Prostate gland (tissue), 2 donors: ENCODE results near the gene GRAMD1A. TPM values are rescaled to one million over a fixed set of nuclear protein-coding genes. Genes with fewer than 3 reads are reported as not detected.

Experiments
- DNase-seq: peaks from one replicate; pipeline ENCODE4 v3.0.0-alpha.2; 2019; ENCODE audit warnings: low spot score
- H3K27ac ChIP-seq, 2 donors: fragments of 200-600 bp; sonication (generic); 2 replicates each; pipeline ENCODE4 v1.5.1; 2017 to 2019
- H3K27me3 ChIP-seq: fragments of 200-600 bp; sonication (generic); replicated peaks from 2 replicates; pipeline ENCODE4 v1.5.1; 2019; ENCODE audit not compliant: insufficient read depth
- H3K36me3 ChIP-seq, 2 donors: fragments of 200-600 bp; sonication (generic); 1 replicate in 1 of 2; 2 replicates in 1 of 2; pipeline versions ENCODE4 v1.5.1 to v1.8.1; 2017 to 2019
- H3K4me1 ChIP-seq: fragments of 200-600 bp; sonication (generic); replicated peaks from 2 replicates; pipeline ENCODE4 v1.5.1; 2019
- H3K4me3 ChIP-seq, 2 donors: fragments of 200-600 bp; sonication (generic); 2 replicates each; pipeline ENCODE4 v1.5.1; 2017 to 2019
- H3K9me3 ChIP-seq: fragments of 200-600 bp; sonication (generic); 2 replicates; pipeline ENCODE4 v1.5.1; 2017
- POLR2A ChIP-seq: fragments of 450-650 bp; IDR thresholded peaks from one replicate; pipeline ENCODE4 v1.6.1; 2016; ENCODE audit warnings: antibody characterized with exemption, mild to moderate bottlenecking
- POLR2AphosphoS5 ChIP-seq: sonication (generic); formaldehyde crosslinking; IDR thresholded peaks from one replicate; pipeline ENCODE4 v1.6.1; 2017; ENCODE audit warnings: antibody characterized with exemption
- WGBS: methylation state at CpG from one replicate; pipeline ENCODE4 v1.1.5; 2018; 5-methylcytosine and 5-hydroxymethylcytosine counted together
- intact Hi-C: fragments of 100-400 bp; cut with DNase I; formaldehyde crosslinking; loops from one replicate; pipeline ENCODE4 v1.14.2; 2022
- total RNA-seq, 2 donors: library from RNA; depleted of rRNA; stranded (reverse); fragments of >200 nt; gene quantifications; one replicate each; pipeline ENCODE4 v1.1.0, GENCODE V29; 2016
- TF ChIP-seq, protein P1 (sequence below), 4 experiments: fragments of 200-600 bp in 2 of 4; fragments of 450-650 bp in 2 of 4; sonication (generic) in 2 of 4; IDR thresholded peaks; 1 replicate in 3 of 4; 2 replicates in 1 of 4; pipeline ENCODE4 v1.5.1; 2016 to 2019; ENCODE audit warnings: antibody characterized with exemption in 4 of 4, mild to moderate bottlenecking in 2 of 4, moderate library complexity in 2 of 4

GRAMD1A gene
- total RNA-seq, 2 donors from 2014 or later = 32.2 to 120 TPM

DNA sequence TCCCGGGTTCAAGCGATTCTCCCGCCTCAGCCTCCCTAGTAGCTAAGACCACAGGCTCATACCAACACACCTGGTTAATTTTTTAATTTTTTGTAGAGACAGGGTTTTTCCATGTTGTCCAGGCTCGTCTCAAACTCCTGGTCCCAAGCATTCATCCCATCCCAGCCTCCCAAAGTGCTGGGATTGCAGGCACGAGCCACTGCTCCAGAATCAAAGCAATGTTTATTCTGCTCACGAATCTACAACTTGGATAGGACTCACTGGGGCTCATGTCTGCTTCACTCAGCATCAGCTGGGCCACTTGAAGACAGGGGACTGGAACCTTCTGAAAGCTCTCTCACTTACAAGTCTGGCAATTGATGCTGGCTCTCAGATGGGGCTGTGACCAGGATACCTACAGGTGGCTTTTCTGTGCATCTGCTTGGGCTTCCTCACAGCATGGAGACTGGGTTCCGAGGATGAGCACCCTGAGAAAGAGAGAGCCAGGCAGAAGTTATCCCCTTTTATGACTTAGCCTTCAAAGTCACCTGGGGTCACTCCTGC lies 27.9 kb upstream of the GRAMD1A start:
- no peaks in the 10 kb centered on the region for H3K27me3 ChIP-seq
- intact Hi-C loops = loop anchor here (2.0 to 10.0 kb wide), 2 partner anchors 41 to 113 kb away; no protein-coding TSS in a partner anchor
- TF ChIP-seq POLR2A = no peak
- no peak overlapping the region for H3K4me3 ChIP-seq
- no peaks in the 10 kb centered on the region for H3K9me3 ChIP-seq
- no peaks in the 10 kb centered on the region for H3K4me1 ChIP-seq
- WGBS = 85% methylated on average over 7 of the region's 7 CpGs
- DNase-seq = no peak
- no peaks in the 10 kb centered on the region for H3K36me3 ChIP-seq
- no peak overlapping the region for H3K27ac ChIP-seq

DNA sequence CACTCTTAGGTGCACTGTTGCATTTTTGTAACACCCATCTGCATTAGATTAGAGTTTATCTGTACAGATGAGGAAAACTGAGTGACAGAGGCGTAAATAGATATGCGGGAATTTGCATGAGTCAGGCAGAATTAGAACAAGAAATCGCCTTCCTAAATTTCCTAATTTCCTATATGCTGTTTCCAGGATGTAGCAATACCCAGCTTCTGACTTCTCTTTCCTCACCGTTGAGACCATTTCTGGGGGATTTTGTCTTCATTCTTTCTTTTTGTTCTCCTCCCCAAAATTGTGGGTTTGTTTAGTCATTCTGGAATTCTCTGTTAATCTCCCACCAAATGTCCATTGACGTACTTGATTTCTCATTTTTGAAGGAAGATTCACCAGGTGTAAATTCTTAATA lies 25.5 kb upstream of the GRAMD1A start:
- H3K4me3 ChIP-seq = no peak overlapping the region
- intact Hi-C loops = loop anchor here (10.0 kb wide), 1 partner anchor 110 kb away; no protein-coding TSS in a partner anchor
- 83% methylated on average over 5 of the region's 5 CpGs for WGBS
- TF ChIP-seq POLR2AphosphoS5 (no peak), POLR2A (no peak)
- TF ChIP-seq, protein P1, sequence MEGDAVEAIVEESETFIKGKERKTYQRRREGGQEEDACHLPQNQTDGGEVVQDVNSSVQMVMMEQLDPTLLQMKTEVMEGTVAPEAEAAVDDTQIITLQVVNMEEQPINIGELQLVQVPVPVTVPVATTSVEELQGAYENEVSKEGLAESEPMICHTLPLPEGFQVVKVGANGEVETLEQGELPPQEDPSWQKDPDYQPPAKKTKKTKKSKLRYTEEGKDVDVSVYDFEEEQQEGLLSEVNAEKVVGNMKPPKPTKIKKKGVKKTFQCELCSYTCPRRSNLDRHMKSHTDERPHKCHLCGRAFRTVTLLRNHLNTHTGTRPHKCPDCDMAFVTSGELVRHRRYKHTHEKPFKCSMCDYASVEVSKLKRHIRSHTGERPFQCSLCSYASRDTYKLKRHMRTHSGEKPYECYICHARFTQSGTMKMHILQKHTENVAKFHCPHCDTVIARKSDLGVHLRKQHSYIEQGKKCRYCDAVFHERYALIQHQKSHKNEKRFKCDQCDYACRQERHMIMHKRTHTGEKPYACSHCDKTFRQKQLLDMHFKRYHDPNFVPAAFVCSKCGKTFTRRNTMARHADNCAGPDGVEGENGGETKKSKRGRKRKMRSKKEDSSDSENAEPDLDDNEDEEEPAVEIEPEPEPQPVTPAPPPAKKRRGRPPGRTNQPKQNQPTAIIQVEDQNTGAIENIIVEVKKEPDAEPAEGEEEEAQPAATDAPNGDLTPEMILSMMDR (IDR thresholded peaks at IDR 0.05) = no peak
- no peaks in the 10 kb centered on the region for H3K36me3 ChIP-seq
- no peak overlapping the region for H3K27ac ChIP-seq
- no peaks in the 10 kb centered on the region for H3K4me1 ChIP-seq
- no peaks in the 10 kb centered on the region for H3K27me3 ChIP-seq
- no peak for DNase-seq
- no peaks in the 10 kb centered on the region for H3K9me3 ChIP-seq

DNA sequence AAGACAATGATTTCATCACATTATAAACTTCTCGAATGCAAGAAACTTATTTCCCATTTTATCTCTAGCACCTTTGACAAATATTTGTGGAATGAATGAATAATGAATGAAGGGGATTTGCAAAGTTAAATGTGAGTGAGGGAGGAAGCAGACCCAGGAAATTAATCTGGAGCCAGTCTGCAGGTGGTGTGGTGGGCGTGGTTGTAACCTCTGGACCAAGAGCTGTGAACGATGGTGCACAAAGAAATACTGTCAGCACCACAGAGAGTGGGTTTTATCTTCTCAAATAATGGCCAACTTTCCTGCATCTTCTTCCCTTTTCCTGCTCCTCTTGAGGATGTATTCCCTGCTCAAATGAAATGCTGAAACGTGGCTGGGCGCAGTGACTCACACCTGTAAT lies 25.1 kb upstream of the GRAMD1A start:
- intact Hi-C loops = loop anchor here (10.0 kb wide), 1 partner anchor 110 kb away; no protein-coding TSS in a partner anchor
- 70% methylated on average over 5 of the region's 5 CpGs for WGBS
- TF ChIP-seq POLR2A (no peak), POLR2AphosphoS5 (no peak)
- TF ChIP-seq, protein P1 (IDR thresholded peaks at IDR 0.05) = no peak
- no peak overlapping the region for H3K27ac ChIP-seq
- DNase-seq = no peak
- H3K27me3 ChIP-seq = no peaks in the 10 kb centered on the region
- H3K4me1 ChIP-seq = no peaks in the 10 kb centered on the region
- H3K4me3 ChIP-seq = no peak overlapping the region
- H3K36me3 ChIP-seq = no peaks in the 10 kb centered on the region
- no peaks in the 10 kb centered on the region for H3K9me3 ChIP-seq

DNA sequence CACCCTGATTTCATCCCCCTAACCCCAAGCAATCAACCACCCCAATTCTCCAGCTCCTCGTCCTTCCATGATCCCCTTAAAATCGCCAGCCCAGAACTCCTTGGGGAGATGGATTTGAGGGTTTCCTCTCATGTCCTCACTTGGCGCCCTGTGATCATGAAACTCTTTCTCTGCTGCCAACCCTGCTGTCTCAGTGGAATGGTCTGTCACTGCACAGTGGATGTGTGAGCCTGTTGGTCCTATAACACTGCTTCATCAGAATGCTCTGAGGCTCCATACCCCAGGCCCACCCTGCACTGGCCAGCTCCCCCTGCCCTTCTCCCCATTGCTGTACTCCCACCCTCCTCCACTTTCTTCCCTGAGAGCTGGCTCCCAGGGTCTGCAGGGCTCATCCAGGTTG lies 23.5 kb upstream of the GRAMD1A start:
- no peaks in the 10 kb centered on the region for H3K9me3 ChIP-seq
- DNase-seq = no peak
- no peak overlapping the region for H3K4me3 ChIP-seq
- H3K27me3 ChIP-seq = no peaks in the 10 kb centered on the region
- intact Hi-C loops = loop anchor here (10.0 kb wide), 1 partner anchor 108 kb away; no protein-coding TSS in a partner anchor
- TF ChIP-seq POLR2AphosphoS5 (no peak), POLR2A (no peak)
- TF ChIP-seq, protein P1 (IDR thresholded peaks at IDR 0.05) = no peak
- H3K36me3 ChIP-seq = no peaks in the 10 kb centered on the region
- no peak overlapping the region for H3K27ac ChIP-seq
- no peaks in the 10 kb centered on the region for H3K4me1 ChIP-seq
- WGBS = 88% methylated on average over 3 of the region's 3 CpGs

- no peak overlapping the region for H3K4me3 ChIP-seq
- no peak overlapping the region for H3K27ac ChIP-seq
- TF ChIP-seq, protein P1 (IDR thresholded peaks at IDR 0.05) = no peak
- TF ChIP-seq POLR2A (no peak), POLR2AphosphoS5 (no peak)
- no peak for DNase-seq
- H3K27me3 ChIP-seq = no peaks in the 10 kb centered on the region
- no peaks in the 10 kb centered on the region for H3K4me1 ChIP-seq
- H3K9me3 ChIP-seq = no peaks in the 10 kb centered on the region
- 79% methylated on average over 12 of the region's 12 CpGs for WGBS
- intact Hi-C loops = loop anchor here (10.0 kb wide), 1 partner anchor 105 kb away; no protein-coding TSS in a partner anchor
- H3K36me3 ChIP-seq = no peaks in the 10 kb centered on the region
These were observed 20.1 kb upstream of the GRAMD1A start for GRCh38 chr19:34979819-34980640.
